MCF 10A (cell line): ENCODE results near the gene TMC4. TPM values are rescaled to one million over a fixed set of nuclear protein-coding genes. Genes with fewer than 3 reads are reported as not detected.
"Not testable (repeated sequence)": the region's sequence is repeated elsewhere in the genome, so short reads cannot be mapped to it uniquely, and the experiment has no call there.

Experiments
- BruUV-seq: library from RNA; stranded (reverse); fragments of 400-500 nt; replicated peaks from 2 replicates; lab custom pipeline; 2021; lab: Mats Ljungman, UMichigan
- CTCF ChIA-PET: fragments of 300-600 bp; sonication (Branson Sonifier 250); formaldehyde crosslinking; extraction: SDS; loops from one replicate; lab custom pipeline; 2021; ENCODE audit warnings: antibody characterized with exemption, inconsistent platforms; lab: Yijun Ruan, JAX
- POLR2A ChIA-PET: fragments of 300-600, 350-650 bp; sonication (Branson Sonifier 250); formaldehyde crosslinking; extraction: SDS; loops from one replicate; lab custom pipeline; 2020; ENCODE audit warnings: antibody characterized with exemption, inconsistent platforms; lab: Yijun Ruan, JAX
- DNase-seq: peaks from one replicate; pipeline ENCODE4 v3.0.0-alpha.2; 2018; ENCODE audit not compliant: unreplicated experiment
- H3K27ac Mint-ChIP-seq: one replicate; pipeline ENCODE4 v1.8.0; 2022; ENCODE audit warnings: mild to moderate bottlenecking, low read depth, mixed read lengths; ENCODE audit not compliant: unreplicated experiment
- H3K27me3 Mint-ChIP-seq: one replicate; pipeline ENCODE4 v1.8.0; 2022; ENCODE audit warnings: mixed read lengths; ENCODE audit not compliant: insufficient read depth, unreplicated experiment
- H3K36me3 Mint-ChIP-seq: one replicate; pipeline ENCODE4 v1.8.0; 2022; ENCODE audit warnings: mild to moderate bottlenecking, moderate library complexity, mixed read lengths; ENCODE audit not compliant: insufficient read depth, unreplicated experiment
- H3K4me1 Mint-ChIP-seq: one replicate; pipeline ENCODE4 v1.8.0; 2022; ENCODE audit warnings: mixed read lengths; ENCODE audit not compliant: insufficient read depth, unreplicated experiment
- H3K4me3 Mint-ChIP-seq: one replicate; pipeline ENCODE4 v1.8.0; 2022; ENCODE audit warnings: mild to moderate bottlenecking, moderate library complexity, mixed read lengths; ENCODE audit not compliant: unreplicated experiment
- H3K9me3 Mint-ChIP-seq: one replicate; pipeline ENCODE4 v1.8.0; 2022; ENCODE audit warnings: mixed read lengths; ENCODE audit not compliant: unreplicated experiment
- intact Hi-C: fragments of 100-400 bp; cut with micrococcal nuclease; formaldehyde crosslinking; loops from 2 replicates; pipeline ENCODE4 v1.14.1; 2022
- total RNA-seq: library from RNA; stranded (reverse); gene quantifications from 2 replicates; pipeline ENCODE4 v1.2.3, GENCODE V29; 2022
- TF ChIP-seq, protein P1 (sequence below): fragments of 200-600 bp; IDR thresholded peaks from one replicate; pipeline ENCODE4 v1.8.0; 2022; ENCODE audit warnings: antibody characterized with exemption, mild to moderate bottlenecking; ENCODE audit not compliant: unreplicated experiment

TMC4 gene
- total RNA-seq, 1 experiment from 2014 or later = 6.1 TPM

- BruUV-seq = no TSS peak
- Mint-ChIP-seq H3K4me1 (peaks cover 6% of the 10 kb centered on the region), H3K27ac (peak overlapping the region; percentile 42), H3K4me3 (no peak overlapping the region), H3K9me3 (no peaks in the 10 kb centered on the region), H3K27me3 (no peaks in the 10 kb centered on the region), H3K36me3 (peaks cover 33% of the 10 kb centered on the region)
- CTCF ChIA-PET = interaction anchor here (1.0 to 2.2 kb wide), 7 partner anchors 9 to 264 kb away, joined by 3 to 11 read pairs (median 4); partner anchors contain the start of gene MBOAT7
- POLR2A ChIA-PET = interaction anchor here (0.6 to 2.2 kb wide), 11 partner anchors 14 to 157 kb away, joined by 3 to 24 read pairs (median 6); partner anchors contain the start of genes CNOT3, LENG1, MBOAT7 and PRPF31
- TF ChIP-seq, protein P1, sequence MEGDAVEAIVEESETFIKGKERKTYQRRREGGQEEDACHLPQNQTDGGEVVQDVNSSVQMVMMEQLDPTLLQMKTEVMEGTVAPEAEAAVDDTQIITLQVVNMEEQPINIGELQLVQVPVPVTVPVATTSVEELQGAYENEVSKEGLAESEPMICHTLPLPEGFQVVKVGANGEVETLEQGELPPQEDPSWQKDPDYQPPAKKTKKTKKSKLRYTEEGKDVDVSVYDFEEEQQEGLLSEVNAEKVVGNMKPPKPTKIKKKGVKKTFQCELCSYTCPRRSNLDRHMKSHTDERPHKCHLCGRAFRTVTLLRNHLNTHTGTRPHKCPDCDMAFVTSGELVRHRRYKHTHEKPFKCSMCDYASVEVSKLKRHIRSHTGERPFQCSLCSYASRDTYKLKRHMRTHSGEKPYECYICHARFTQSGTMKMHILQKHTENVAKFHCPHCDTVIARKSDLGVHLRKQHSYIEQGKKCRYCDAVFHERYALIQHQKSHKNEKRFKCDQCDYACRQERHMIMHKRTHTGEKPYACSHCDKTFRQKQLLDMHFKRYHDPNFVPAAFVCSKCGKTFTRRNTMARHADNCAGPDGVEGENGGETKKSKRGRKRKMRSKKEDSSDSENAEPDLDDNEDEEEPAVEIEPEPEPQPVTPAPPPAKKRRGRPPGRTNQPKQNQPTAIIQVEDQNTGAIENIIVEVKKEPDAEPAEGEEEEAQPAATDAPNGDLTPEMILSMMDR = no peak
- intact Hi-C loops = no loop called here
- no peak for DNase-seq
Observed at GRCh38 chr19:54173951-54174834, 1.2 kb upstream of the TMC4 start.

DNA sequence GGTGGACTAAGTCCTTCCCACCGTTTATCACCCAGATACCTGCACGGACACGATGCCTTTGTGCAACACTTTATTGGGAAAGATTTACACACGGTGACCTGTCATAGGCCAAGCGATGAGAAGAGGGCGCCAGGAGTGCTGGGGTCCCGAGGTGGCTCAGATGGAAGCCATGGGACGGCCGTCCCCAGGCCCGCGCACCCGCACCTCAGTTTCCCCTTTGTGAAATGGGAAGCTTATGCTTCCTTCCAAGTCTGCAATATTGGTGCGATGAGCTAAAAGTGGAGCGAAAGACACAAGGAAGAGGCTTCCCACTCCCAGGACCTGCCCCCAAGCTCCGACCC lies 369 bp upstream of the TMC4 start:
- H3K27me3 Mint-ChIP-seq = no peaks in the 10 kb centered on the region
- no TSS peak for BruUV-seq
- H3K4me3 Mint-ChIP-seq = no peak overlapping the region
- intact Hi-C loops = no loop called here
- TF ChIP-seq, protein P1 = peak; percentile 1
- POLR2A ChIA-PET = interaction anchor here (0.6 to 2.2 kb wide), 12 partner anchors 14 to 276 kb away, joined by 3 to 24 read pairs (median 5); partner anchors contain the start of genes CNOT3, LENG1, LENG8 and MBOAT7
- DNase-seq = no peak
- no peaks in the 10 kb centered on the region for H3K9me3 Mint-ChIP-seq
- no peak overlapping the region for H3K27ac Mint-ChIP-seq
- CTCF ChIA-PET = interaction anchor here (0.6 to 2.2 kb wide), 9 partner anchors 8 to 1467 kb away, joined by 3 to 11 read pairs (median 4); partner anchors contain the start of gene MBOAT7
- H3K36me3 Mint-ChIP-seq = peaks cover 29% of the 10 kb centered on the region
- H3K4me1 Mint-ChIP-seq = peaks cover 6% of the 10 kb centered on the region

GRCh38 chr19:54171736-54172431 lies 1.1 kb downstream of the TMC4 start:
- intact Hi-C loops, H3K27ac Mint-ChIP-seq, H3K27me3 Mint-ChIP-seq, BruUV-seq, DNase-seq, H3K4me3 Mint-ChIP-seq, H3K4me1 Mint-ChIP-seq, H3K9me3 Mint-ChIP-seq: not testable (repeated sequence)
- H3K36me3 Mint-ChIP-seq = peaks cover 16% of the 10 kb centered on the region
- CTCF ChIA-PET = interaction anchor here (0.5 to 2.2 kb wide), 5 partner anchors 10 to 372 kb away, joined by 3 to 11 read pairs (median 4); partner anchors contain the start of gene LENG1
- POLR2A ChIA-PET = interaction anchor here (1.3 to 2.2 kb wide), 6 partner anchors 17 to 57 kb away, joined by 3 to 24 read pairs (median 11); partner anchors contain the start of genes CNOT3, MBOAT7, PRPF31 and RPS9

GRCh38 chr19:54169149-54169740 lies 3.7 kb downstream of the TMC4 start:
- Mint-ChIP-seq H3K4me3 (no peak overlapping the region), H3K9me3 (no peaks in the 10 kb centered on the region), H3K4me1 (peaks cover 6% of the 10 kb centered on the region), H3K27ac (no peak overlapping the region), H3K36me3 (peaks cover 14% of the 10 kb centered on the region), H3K27me3 (no peaks in the 10 kb centered on the region)
- intact Hi-C loops = no loop called here
- ChIA-PET POLR2A (interaction anchor here (0.7 to 1.0 kb wide), 2 partner anchors 21 to 41 kb away, joined by 4 read pairs; partner anchors contain the start of gene TSEN34), CTCF (interaction anchor here (0.6 to 2.0 kb wide), 19 partner anchors 9 to 222 kb away, joined by 3 to 15 read pairs (median 4); partner anchors contain the start of genes CNOT3 and LENG1)
- no peak for DNase-seq
- BruUV-seq = no TSS peak
- TF ChIP-seq, protein P1 = no peak
